ENCODE results near the gene UBP1. TPM values are rescaled to one million over a fixed set of nuclear protein-coding genes. Genes with fewer than 3 reads are reported as not detected.

Gene UBP1
- total and polyA plus RNA-seq, 4 donors = 23.1 to 95.2 (median 45.9) TPM

- Histone ChIP-seq H3K4me3 (no peak overlapping the region), H3K27me3 (ENCODE audit: control insufficient read depth in 3 of 3, insufficient read depth in 3 of 3, low read length in 2 of 3) (no peaks in the 10 kb centered on the region), H3K4me1 (ENCODE audit: control insufficient read depth in 5 of 5, insufficient read depth in 5 of 5, low read length in 5 of 5) (peaks cover 0 to 5% (median 0%) of the 10 kb centered on the region in 5 donors), H3K9me3 (ENCODE audit: control insufficient read depth in 4 of 4, insufficient read depth in 3 of 4, low read length in 3 of 4) (peaks cover 0 to 2% (median 0%) of the 10 kb centered on the region in 4 donors), H3K9ac (ENCODE audit: insufficient read depth in 1 of 2, low read length in 2 of 2) (no peak overlapping the region), H3K36me3 (ENCODE audit: control insufficient read depth in 4 of 4, insufficient read depth in 4 of 4, low read length in 4 of 4) (peaks cover 32 to 55% (median 38%) of the 10 kb centered on the region in 4 donors), H3K27ac (ENCODE audit: low read depth in 1 of 2, low read length in 1 of 2) (no peak overlapping the region)
- WGBS, 2 donors = 97% methylated on average over 1 of the region's 1 CpG
- TF ChIP-seq CTCF (IDR thresholded peaks at IDR 0.05; ENCODE audit: control extremely low read depth, extremely low read depth) = no peak
- DNase-seq = no peak
- ATAC-seq (ENCODE audit: insufficient read depth, low FRiP score) = no peak
Observed at GRCh38 chr3:33394403-33395054, 45.7 kb downstream of the UBP1 start.

- H3K27me3 ChIP-seq (ENCODE audit: control insufficient read depth in 3 of 3, insufficient read depth in 3 of 3, low read length in 2 of 3) = no peaks in the 10 kb centered on the region
- no peak for TF ChIP-seq CTCF (IDR thresholded peaks at IDR 0.05; ENCODE audit: control extremely low read depth, extremely low read depth)
- H3K4me3 ChIP-seq = no peak overlapping the region
- peaks cover 0 to 5% (median 0%) of the 10 kb centered on the region in 5 donors for H3K4me1 ChIP-seq (ENCODE audit: control insufficient read depth in 5 of 5, insufficient read depth in 5 of 5, low read length in 5 of 5)
- ATAC-seq (ENCODE audit: insufficient read depth, low FRiP score) = no peak
- peaks cover 28 to 39% (median 32%) of the 10 kb centered on the region in 4 donors for H3K36me3 ChIP-seq (ENCODE audit: control insufficient read depth in 4 of 4, insufficient read depth in 4 of 4, low read length in 4 of 4)
- DNase-seq = no peak
- H3K9me3 ChIP-seq (ENCODE audit: control insufficient read depth in 4 of 4, insufficient read depth in 3 of 4, low read length in 3 of 4) = peaks cover 0 to 2% (median 0%) of the 10 kb centered on the region in 4 donors
- H3K27ac ChIP-seq (ENCODE audit: low read depth in 1 of 2, low read length in 1 of 2) = no peak overlapping the region
- H3K9ac ChIP-seq (ENCODE audit: insufficient read depth in 1 of 2, low read length in 2 of 2) = no peak overlapping the region
- 69 to 86% methylated on average over 4 of the region's 4 CpGs for WGBS, 2 donors
Observed at GRCh38 chr3:33392703-33393125, 47.5 kb downstream of the UBP1 start.

- ATAC-seq (ENCODE audit: insufficient read depth, low FRiP score) = no peak
- H3K36me3 ChIP-seq (ENCODE audit: control insufficient read depth in 4 of 4, insufficient read depth in 4 of 4, low read length in 4 of 4) = peaks cover 27 to 38% (median 31%) of the 10 kb centered on the region in 4 donors
- H3K27ac ChIP-seq (ENCODE audit: low read depth in 1 of 2, low read length in 1 of 2) = no peak overlapping the region
- H3K27me3 ChIP-seq (ENCODE audit: control insufficient read depth in 3 of 3, insufficient read depth in 3 of 3, low read length in 2 of 3) = no peaks in the 10 kb centered on the region
- TF ChIP-seq CTCF (IDR thresholded peaks at IDR 0.05; ENCODE audit: control extremely low read depth, extremely low read depth) = no peak
- WGBS, 2 donors = 93 to 95% methylated on average over 4 of the region's 4 CpGs
- DNase-seq = no peak
- no peak overlapping the region for H3K9ac ChIP-seq (ENCODE audit: insufficient read depth in 1 of 2, low read length in 2 of 2)
- H3K9me3 ChIP-seq (ENCODE audit: control insufficient read depth in 4 of 4, insufficient read depth in 3 of 4, low read length in 3 of 4) = peaks cover 0 to 2% (median 0%) of the 10 kb centered on the region in 4 donors
- peaks cover 0 to 5% (median 0%) of the 10 kb centered on the region in 5 donors for H3K4me1 ChIP-seq (ENCODE audit: control insufficient read depth in 5 of 5, insufficient read depth in 5 of 5, low read length in 5 of 5)
- H3K4me3 ChIP-seq = no peak overlapping the region
Observed at GRCh38 chr3:33392144-33392543, 48.1 kb downstream of the UBP1 start.

Data from lung (tissue), 12 donors.